ENCODE data around the gene HIGD2A. TPM values are rescaled to one million over a fixed set of nuclear protein-coding genes. Genes with fewer than 3 reads are reported as not detected.
A peak's percentile ranks its signal among the peaks of the same experiment; 100 is the strongest.

The HIGD2A gene
- total and polyA plus RNA-seq, 2 of the 13 experiments (the other 11 are each of a cell fraction or from before 2014, with no cell fraction given): 89.2 to 146 TPM

DNA sequence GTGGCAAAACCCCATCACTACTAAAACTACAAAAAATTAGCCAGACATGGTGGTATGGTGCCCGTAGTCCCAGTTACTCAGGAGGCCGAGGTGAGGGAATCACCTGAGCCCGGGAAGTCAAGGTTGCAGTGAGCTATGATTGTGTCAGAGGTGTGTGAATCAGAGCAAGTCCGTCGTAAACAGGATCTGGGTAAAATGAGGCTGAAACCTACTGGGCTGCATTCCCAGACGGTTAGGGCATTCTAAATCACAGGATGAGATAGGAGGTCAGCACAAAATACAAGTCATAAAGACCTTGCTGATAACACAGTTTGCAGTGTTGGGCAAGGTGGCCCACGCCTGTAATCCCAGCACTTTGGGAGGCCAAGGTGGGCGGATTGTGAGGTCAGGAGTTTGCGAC, 29.7 kb downstream of the HIGD2A start (continued):
- no peak for TF ChIP-seq REPIN1 (CRISPR knock-in tag; IDR thresholded peaks at IDR 0.05; ENCODE audit: borderline replicate concordance, low read depth)
- TF ChIP-seq MYC (CRISPR knock-in tag; IDR thresholded peaks at IDR 0.05; ENCODE audit: borderline replicate concordance): no peak
- TF ChIP-seq STAT5B (CRISPR knock-in tag; IDR thresholded peaks at IDR 0.05): no peak
- TF ChIP-seq MED1 (CRISPR knock-in tag; IDR thresholded peaks at IDR 0.05): peak; percentile 47; the same call in 1 of the 2 replicates
- no peak for TF ChIP-seq ZNF776 (CRISPR knock-in tag; IDR thresholded peaks at IDR 0.05)
- no peak for TF ChIP-seq IRF2 (CRISPR knock-in tag; IDR thresholded peaks at IDR 0.05)
- 0 out of 2 replicates have a peak, but pooled peaks have one; percentile 26 for TF ChIP-seq ZMYM3 (CRISPR knock-in tag; IDR thresholded peaks at IDR 0.05)
- TF ChIP-seq SP1 (IDR thresholded peaks at IDR 0.05): no peak
- TF ChIP-seq SP1 (CRISPR knock-in tag; IDR thresholded peaks at IDR 0.05): no peak
- no peak for TF ChIP-seq HHEX (CRISPR knock-in tag; IDR thresholded peaks at IDR 0.05)
- TF ChIP-seq, protein P1, sequence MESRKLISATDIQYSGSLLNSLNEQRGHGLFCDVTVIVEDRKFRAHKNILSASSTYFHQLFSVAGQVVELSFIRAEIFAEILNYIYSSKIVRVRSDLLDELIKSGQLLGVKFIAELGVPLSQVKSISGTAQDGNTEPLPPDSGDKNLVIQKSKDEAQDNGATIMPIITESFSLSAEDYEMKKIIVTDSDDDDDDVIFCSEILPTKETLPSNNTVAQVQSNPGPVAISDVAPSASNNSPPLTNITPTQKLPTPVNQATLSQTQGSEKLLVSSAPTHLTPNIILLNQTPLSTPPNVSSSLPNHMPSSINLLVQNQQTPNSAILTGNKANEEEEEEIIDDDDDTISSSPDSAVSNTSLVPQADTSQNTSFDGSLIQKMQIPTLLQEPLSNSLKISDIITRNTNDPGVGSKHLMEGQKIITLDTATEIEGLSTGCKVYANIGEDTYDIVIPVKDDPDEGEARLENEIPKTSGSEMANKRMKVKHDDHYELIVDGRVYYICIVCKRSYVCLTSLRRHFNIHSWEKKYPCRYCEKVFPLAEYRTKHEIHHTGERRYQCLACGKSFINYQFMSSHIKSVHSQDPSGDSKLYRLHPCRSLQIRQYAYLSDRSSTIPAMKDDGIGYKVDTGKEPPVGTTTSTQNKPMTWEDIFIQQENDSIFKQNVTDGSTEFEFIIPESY (CRISPR knock-in tag; IDR thresholded peaks at IDR 0.05): 0 out of 2 replicates have a peak, but pooled peaks have one; percentile 16
- TF ChIP-seq ZBTB38 (CRISPR knock-in tag; IDR thresholded peaks at IDR 0.05): no peak
- no peak for TF ChIP-seq ZNF567 (CRISPR knock-in tag; IDR thresholded peaks at IDR 0.05; ENCODE audit: borderline replicate concordance)
- TF ChIP-seq SOX5 (CRISPR knock-in tag; IDR thresholded peaks at IDR 0.05; ENCODE audit: borderline replicate concordance): peak; percentile 31; the same call in 1 of the 2 replicates
- TF ChIP-seq FOXO1 (CRISPR knock-in tag; IDR thresholded peaks at IDR 0.05): peak; percentile 67; the same call in 1 of the 2 replicates
- no peak for TF ChIP-seq ZNF251 (CRISPR knock-in tag; IDR thresholded peaks at IDR 0.05)
- TF ChIP-seq ZNF296 (CRISPR knock-in tag; conservative IDR thresholded peaks at IDR 0.05): no peak
- TF ChIP-seq, protein P2, sequence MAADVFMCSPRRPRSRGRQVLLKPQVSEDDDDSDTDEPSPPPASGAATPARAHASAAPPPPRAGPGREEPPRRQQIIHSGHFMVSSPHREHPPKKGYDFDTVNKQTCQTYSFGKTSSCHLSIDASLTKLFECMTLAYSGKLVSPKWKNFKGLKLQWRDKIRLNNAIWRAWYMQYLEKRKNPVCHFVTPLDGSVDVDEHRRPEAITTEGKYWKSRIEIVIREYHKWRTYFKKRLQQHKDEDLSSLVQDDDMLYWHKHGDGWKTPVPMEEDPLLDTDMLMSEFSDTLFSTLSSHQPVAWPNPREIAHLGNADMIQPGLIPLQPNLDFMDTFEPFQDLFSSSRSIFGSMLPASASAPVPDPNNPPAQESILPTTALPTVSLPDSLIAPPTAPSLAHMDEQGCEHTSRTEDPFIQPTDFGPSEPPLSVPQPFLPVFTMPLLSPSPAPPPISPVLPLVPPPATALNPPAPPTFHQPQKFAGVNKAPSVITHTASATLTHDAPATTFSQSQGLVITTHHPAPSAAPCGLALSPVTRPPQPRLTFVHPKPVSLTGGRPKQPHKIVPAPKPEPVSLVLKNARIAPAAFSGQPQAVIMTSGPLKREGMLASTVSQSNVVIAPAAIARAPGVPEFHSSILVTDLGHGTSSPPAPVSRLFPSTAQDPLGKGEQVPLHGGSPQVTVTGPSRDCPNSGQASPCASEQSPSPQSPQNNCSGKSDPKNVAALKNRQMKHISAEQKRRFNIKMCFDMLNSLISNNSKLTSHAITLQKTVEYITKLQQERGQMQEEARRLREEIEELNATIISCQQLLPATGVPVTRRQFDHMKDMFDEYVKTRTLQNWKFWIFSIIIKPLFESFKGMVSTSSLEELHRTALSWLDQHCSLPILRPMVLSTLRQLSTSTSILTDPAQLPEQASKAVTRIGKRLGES (CRISPR knock-in tag; IDR thresholded peaks at IDR 0.05; ENCODE audit: borderline replicate concordance): no peak
- TF ChIP-seq NR2F1 (CRISPR knock-in tag; IDR thresholded peaks at IDR 0.05): no peak
- no peak for TF ChIP-seq ZNF616 (CRISPR knock-in tag; IDR thresholded peaks at IDR 0.05; ENCODE audit: low read depth)
- TF ChIP-seq, protein P3, sequence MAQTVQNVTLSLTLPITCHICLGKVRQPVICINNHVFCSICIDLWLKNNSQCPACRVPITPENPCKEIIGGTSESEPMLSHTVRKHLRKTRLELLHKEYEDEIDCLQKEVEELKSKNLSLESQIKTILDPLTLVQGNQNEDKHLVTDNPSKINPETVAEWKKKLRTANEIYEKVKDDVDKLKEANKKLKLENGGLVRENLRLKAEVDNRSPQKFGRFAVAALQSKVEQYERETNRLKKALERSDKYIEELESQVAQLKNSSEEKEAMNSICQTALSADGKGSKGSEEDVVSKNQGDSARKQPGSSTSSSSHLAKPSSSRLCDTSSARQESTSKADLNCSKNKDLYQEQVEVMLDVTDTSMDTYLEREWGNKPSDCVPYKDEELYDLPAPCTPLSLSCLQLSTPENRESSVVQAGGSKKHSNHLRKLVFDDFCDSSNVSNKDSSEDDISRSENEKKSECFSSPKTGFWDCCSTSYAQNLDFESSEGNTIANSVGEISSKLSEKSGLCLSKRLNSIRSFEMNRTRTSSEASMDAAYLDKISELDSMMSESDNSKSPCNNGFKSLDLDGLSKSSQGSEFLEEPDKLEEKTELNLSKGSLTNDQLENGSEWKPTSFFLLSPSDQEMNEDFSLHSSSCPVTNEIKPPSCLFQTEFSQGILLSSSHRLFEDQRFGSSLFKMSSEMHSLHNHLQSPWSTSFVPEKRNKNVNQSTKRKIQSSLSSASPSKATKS (CRISPR knock-in tag; IDR thresholded peaks at IDR 0.05): no peak
- TF ChIP-seq, protein P4, sequence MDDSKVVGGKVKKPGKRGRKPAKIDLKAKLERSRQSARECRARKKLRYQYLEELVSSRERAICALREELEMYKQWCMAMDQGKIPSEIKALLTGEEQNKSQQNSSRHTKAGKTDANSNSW (CRISPR knock-in tag; IDR thresholded peaks at IDR 0.05; ENCODE audit: borderline replicate concordance): no peak
- peak; percentile 38 for TF ChIP-seq SAP130 (CRISPR knock-in tag; IDR thresholded peaks at IDR 0.05; ENCODE audit: low read depth)
- no peak for TF ChIP-seq MATR3 (CRISPR knock-in tag; IDR thresholded peaks at IDR 0.05)
- TF ChIP-seq JUND (CRISPR knock-in tag; IDR thresholded peaks at IDR 0.05): 0 out of 2 replicates have a peak, but pooled peaks have one; percentile 16
- TF ChIP-seq REXO4 (CRISPR knock-in tag; IDR thresholded peaks at IDR 0.05; ENCODE audit: borderline replicate concordance): no peak
- TF ChIP-seq JUN (CRISPR knock-in tag; IDR thresholded peaks at IDR 0.05): peak; percentile 74; the same call in 1 of the 2 replicates

Data from HepG2 (cell line).